Right lobe of liver (tissue), 6 donors: Measurements from ENCODE around the gene SLC38A10. TPM values are rescaled to one million over a fixed set of nuclear protein-coding genes. Genes with fewer than 3 reads are reported as not detected.

Experiments
- ATAC-seq, 4 donors: fragments of 200-7000 bp; cut with Tn5 transposase; one replicate each; pipeline ENCODE4 v1.9.1; 2020; ENCODE audit warnings: mild to moderate bottlenecking in 4 of 4, moderate library complexity in 4 of 4
- DNase-seq, 3 donors: peaks; one replicate each; pipeline ENCODE4 v3.0.0-alpha.2; 2020
- H3K27ac ChIP-seq, 3 donors: fragments of 200-600 bp; one replicate each; pipeline ENCODE4 v1.8.0; 2022
- H3K27me3 ChIP-seq, 2 donors: fragments of 200-600 bp; one replicate each; pipeline ENCODE4 v1.8.0; 2022
- H3K36me3 ChIP-seq, 4 donors: fragments of 200-600 bp; sonication (generic) in 1 of 4; one replicate each; pipeline versions ENCODE4 v1.5.1 to v1.8.0; 2017 to 2022; ENCODE audit warnings: control low read depth in 1 of 4
- H3K4me1 ChIP-seq, 4 donors: fragments of 200-600 bp; sonication (generic) in 1 of 4; one replicate each; pipeline versions ENCODE4 v1.5.1 to v1.8.0; 2017 to 2022; ENCODE audit warnings: control low read depth in 1 of 4
- H3K4me3 ChIP-seq, 3 donors: fragments of 200-600 bp; one replicate each; pipeline ENCODE4 v1.8.0; 2022
- H3K9me3 ChIP-seq, 4 donors: fragments of 200-600 bp; sonication (generic) in 1 of 4; one replicate each; pipeline versions ENCODE4 v1.5.1 to v1.8.0; 2017 to 2022; ENCODE audit warnings: control low read depth in 1 of 4
- CTCF ChIP-seq, 4 donors: fragments of 200-600 bp in 3 of 4; fragments of 450-650 bp in 1 of 4; IDR thresholded peaks; one replicate each; pipeline versions ENCODE4 v1.5.1 to v1.8.0; 2016 to 2022; ENCODE audit warnings: antibody characterized with exemption in 4 of 4, mild to moderate bottlenecking in 2 of 4
- POLR2A ChIP-seq: fragments of 450-650 bp; IDR thresholded peaks from one replicate; pipeline ENCODE4 v1.6.1; 2017; ENCODE audit warnings: antibody characterized with exemption, mild to moderate bottlenecking
- WGBS: methylation state at CpG from one replicate; pipeline ENCODE4 v1.1.6; 2018; ENCODE audit warnings: low coverage, low lambda C conversion rate; ENCODE audit not compliant: insufficient coverage; ENCODE audit errors: missing lambda C conversion rate; 5-methylcytosine and 5-hydroxymethylcytosine counted together
- intact Hi-C, 2 donors: fragments of 100-400 bp; cut with DNase I; formaldehyde crosslinking; loops; one replicate each; pipeline versions ENCODE4 v1.11.2 to v1.14.1; 2022
- total RNA-seq, 6 experiments: library from RNA; depleted of rRNA in 2 of 6; stranded (reverse); fragments of >200 nt in 2 of 6; fragmentation: NEBNext Ultra II Directional in 3 of 6; extraction: Animal tissue kit (Norgen Biotek cat#: 25700) in 3 of 6; gene quantifications; one replicate each; pipeline versions ENCODE4 v1.1.0 to v1.2.4, GENCODE V29; 2016 to 2023
- donor health status: DM: no; HTN: yes; CAD: no.
- donor health status: DM: no; HTN: no; CAD: no.
- donor health status: DM: no; HTN: no; CAD: no.
- donor health status: DM: no; HTN: yes; CAD: no.
- donor health status: DM: no; HTN: yes; CAD: no.

Gene SLC38A10
- total RNA-seq, 6 experiments from 2014 or later: 60.9 to 104 (median 86.1) TPM

GRCh38 chr17:81232616-81233241 is 62.4 kb downstream of the SLC38A10 start:
- Histone ChIP-seq H3K9me3 (no peaks in the 10 kb centered on the region), H3K27ac (no peak overlapping the region), H3K36me3 (peaks cover 0 to 20% (median 1%) of the 10 kb centered on the region in 4 donors), H3K4me3 (no peak overlapping the region), H3K4me1 (peaks cover 0 to 7% (median under 1%) of the 10 kb centered on the region in 4 donors), H3K27me3 (no peaks in the 10 kb centered on the region)
- WGBS: no CpG with 5 or more reads among the region's 19 CpGs
- DNase-seq: no peak
- intact Hi-C loops: loop anchor here in 1 of 2 donors (10.0 kb wide), 1 partner anchor 88 kb away; no protein-coding TSS in a partner anchor
- no peak for TF ChIP-seq CTCF (IDR thresholded peaks at IDR 0.05)
- TF ChIP-seq POLR2A: no peak
- ATAC-seq: no peak

- TF ChIP-seq CTCF (IDR thresholded peaks at IDR 0.05): no peak
- no peak for TF ChIP-seq POLR2A
- Histone ChIP-seq H3K27me3 (no peaks in the 10 kb centered on the region), H3K9me3 (no peaks in the 10 kb centered on the region), H3K4me1 (no peaks in the 10 kb centered on the region), H3K27ac (no peak overlapping the region), H3K4me3 (no peak overlapping the region), H3K36me3 (peaks cover 0 to 20% (median 1%) of the 10 kb centered on the region in 4 donors)
- ATAC-seq (no peak), DNase-seq (no peak)
- WGBS: 100% methylated on average over 7 of the region's 43 CpGs
- intact Hi-C loops: loop anchor here in 1 of 2 donors (10.0 kb wide), 1 partner anchor 87 kb away; no protein-coding TSS in a partner anchor
Observed at GRCh38 chr17:81231766-81232581, 63.1 kb downstream of the SLC38A10 start.

- Histone ChIP-seq H3K9me3 (no peaks in the 10 kb centered on the region), H3K36me3 (peaks cover 0 to 20% (median 1%) of the 10 kb centered on the region in 4 donors), H3K4me3 (no peak overlapping the region), H3K4me1 (no peaks in the 10 kb centered on the region), H3K27ac (no peak overlapping the region), H3K27me3 (no peaks in the 10 kb centered on the region)
- WGBS: 89% methylated on average over 14 of the region's 31 CpGs
- DNase-seq (no peak), ATAC-seq (no peak)
- intact Hi-C loops: loop anchor here in 1 of 2 donors (10.0 kb wide), 1 partner anchor 86 kb away; no protein-coding TSS in a partner anchor
- TF ChIP-seq POLR2A (no peak), CTCF (IDR thresholded peaks at IDR 0.05) (no peak)
Observed at GRCh38 chr17:81231121-81231645, 63.9 kb downstream of the SLC38A10 start.

GRCh38 chr17:81230043-81230820 is 64.9 kb downstream of the SLC38A10 start:
- Histone ChIP-seq H3K9me3 (no peaks in the 10 kb centered on the region), H3K27me3 (no peaks in the 10 kb centered on the region), H3K4me1 (no peaks in the 10 kb centered on the region), H3K4me3 (no peak overlapping the region), H3K36me3 (peaks cover 0 to 20% (median 1%) of the 10 kb centered on the region in 4 donors), H3K27ac (no peak overlapping the region)
- ATAC-seq: peak in 3 of 4 donors; percentile 7 to 25 (median 10)
- WGBS: 91% methylated on average over 5 of the region's 26 CpGs
- intact Hi-C loops: loop anchor here in 1 of 2 donors (10.0 kb wide), 1 partner anchor 85 kb away; no protein-coding TSS in a partner anchor
- TF ChIP-seq POLR2A (no peak), CTCF (IDR thresholded peaks at IDR 0.05) (peak; percentile 12 to 28 (median 17))
- DNase-seq: peak in 2 of 3 donors; percentile 23 to 49
